Measurements from ENCODE around the gene TSPAN18. TPM values are rescaled to one million over a fixed set of nuclear protein-coding genes. Genes with fewer than 3 reads are reported as not detected.
A peak's percentile ranks its signal among the peaks of the same experiment; 100 is the strongest.

The TSPAN18 gene
- total RNA-seq, 4 donors from 2014 or later, result 0.95 to 4.5 (median 2.3) TPM

DNA sequence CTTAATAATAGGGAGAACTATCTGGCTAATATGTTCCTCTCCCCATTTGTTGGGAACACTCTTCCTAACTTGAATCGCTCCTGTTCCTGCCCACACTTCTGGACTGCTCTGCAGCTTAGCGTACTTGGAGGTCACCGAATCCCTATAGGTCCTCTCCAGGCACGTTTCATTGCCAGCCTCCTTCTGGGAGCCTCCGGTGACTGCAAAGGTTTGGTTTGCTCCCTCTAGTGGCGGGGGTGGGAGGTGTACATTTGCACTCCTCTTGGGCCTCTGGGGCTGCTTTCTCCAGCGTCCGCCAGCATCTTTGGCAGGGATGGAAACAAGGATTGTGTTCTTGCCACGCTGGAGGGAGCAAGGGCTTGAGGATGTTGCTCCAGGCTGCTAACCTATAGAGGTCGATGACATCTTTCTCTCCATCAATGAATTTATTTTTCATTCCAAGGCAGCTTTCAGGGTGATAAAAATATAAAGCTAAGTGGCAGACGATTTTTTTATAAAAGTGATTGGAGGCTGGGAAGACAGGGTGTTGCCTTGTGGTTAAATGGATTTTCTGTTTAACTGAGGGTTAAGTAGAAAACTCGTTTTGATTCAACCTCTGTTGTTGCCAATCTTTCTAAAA is 48.7 kb downstream of the TSPAN18 start:
- peak in 1 of 2 donors; percentile 79 for DNase-seq (ENCODE audit: low spot score in 2 of 2)
- intact Hi-C loops (cut with DNase I; ENCODE audit: low total_unique reads), result no loop called here
- no peak overlapping the region for H3K4me3 ChIP-seq (ENCODE audit: low read depth, poor library complexity, severe bottlenecking)
- WGBS, 2 donors, result 39 to 42% methylated on average over 12 of the region's 12 CpGs
- no peak for TF ChIP-seq POLR2A (IDR thresholded peaks at IDR 0.05)
- TF ChIP-seq, protein P1, sequence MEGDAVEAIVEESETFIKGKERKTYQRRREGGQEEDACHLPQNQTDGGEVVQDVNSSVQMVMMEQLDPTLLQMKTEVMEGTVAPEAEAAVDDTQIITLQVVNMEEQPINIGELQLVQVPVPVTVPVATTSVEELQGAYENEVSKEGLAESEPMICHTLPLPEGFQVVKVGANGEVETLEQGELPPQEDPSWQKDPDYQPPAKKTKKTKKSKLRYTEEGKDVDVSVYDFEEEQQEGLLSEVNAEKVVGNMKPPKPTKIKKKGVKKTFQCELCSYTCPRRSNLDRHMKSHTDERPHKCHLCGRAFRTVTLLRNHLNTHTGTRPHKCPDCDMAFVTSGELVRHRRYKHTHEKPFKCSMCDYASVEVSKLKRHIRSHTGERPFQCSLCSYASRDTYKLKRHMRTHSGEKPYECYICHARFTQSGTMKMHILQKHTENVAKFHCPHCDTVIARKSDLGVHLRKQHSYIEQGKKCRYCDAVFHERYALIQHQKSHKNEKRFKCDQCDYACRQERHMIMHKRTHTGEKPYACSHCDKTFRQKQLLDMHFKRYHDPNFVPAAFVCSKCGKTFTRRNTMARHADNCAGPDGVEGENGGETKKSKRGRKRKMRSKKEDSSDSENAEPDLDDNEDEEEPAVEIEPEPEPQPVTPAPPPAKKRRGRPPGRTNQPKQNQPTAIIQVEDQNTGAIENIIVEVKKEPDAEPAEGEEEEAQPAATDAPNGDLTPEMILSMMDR (IDR thresholded peaks at IDR 0.05), result no peak

DNA sequence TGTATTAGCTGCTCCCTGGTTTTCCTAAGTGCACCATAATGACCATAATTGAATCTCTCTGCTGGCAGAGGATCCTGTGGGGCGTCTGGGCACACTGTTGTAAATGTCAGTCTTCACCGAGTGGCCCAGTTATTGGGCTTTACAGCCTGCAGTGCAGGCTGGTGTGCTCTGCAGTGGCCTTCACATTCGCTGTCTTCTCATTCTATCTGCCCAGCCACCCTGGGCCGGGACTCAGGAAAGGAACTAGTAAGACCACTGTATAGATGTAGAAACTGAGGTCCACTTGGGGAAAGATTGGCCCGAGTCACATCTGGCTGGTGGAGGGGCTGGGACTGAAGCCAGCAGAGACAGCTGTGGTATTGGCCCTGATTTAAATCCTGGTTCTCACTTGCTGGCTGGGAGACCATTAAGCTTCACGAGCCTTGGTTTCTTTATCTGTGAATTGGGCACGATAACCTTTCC is 49.3 kb downstream of the TSPAN18 start:
- TF ChIP-seq POLR2A (IDR thresholded peaks at IDR 0.05), result no peak
- TF ChIP-seq, protein P1 (IDR thresholded peaks at IDR 0.05), result no peak
- H3K4me3 ChIP-seq (ENCODE audit: low read depth, poor library complexity, severe bottlenecking), result no peak overlapping the region
- intact Hi-C loops (cut with DNase I; ENCODE audit: low total_unique reads), result no loop called here
- DNase-seq (ENCODE audit: low spot score in 2 of 2), result peak in 1 of 2 donors; percentile 53
- 62 to 73% methylated on average over 7 of the region's 7 CpGs for WGBS, 2 donors

DNA sequence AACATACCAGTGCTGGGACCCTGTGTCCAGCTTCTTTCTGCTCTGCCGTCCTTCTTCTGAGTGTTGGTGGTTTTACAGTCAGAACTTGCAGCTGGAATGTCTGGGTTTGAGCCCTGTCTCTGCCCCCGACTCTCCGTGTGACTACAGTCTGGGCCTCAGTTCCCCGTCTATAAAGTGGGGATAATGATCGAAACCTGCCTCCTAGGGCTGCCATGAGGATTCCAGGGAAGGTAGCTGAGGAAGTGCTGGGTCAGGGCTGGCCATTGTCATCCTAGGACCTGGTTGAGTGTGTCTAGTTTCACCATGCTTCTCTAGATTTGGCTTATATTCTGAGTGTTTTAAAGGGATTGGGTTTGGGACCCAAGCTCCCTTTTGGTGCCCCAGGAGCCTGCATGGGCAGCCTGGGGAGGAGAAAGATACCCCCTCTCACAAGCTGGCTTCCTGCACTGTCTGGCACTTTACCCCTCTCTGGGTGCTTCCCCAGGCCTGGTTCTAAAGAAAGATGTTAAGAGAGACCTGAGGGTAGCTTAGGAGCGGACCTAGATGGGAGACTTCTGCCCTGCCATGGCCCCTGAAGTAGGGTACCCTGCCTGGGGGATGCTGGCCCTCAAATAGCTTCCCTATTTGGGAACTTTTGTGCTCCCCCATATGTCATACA is 49.9 kb downstream of the TSPAN18 start:
- TF ChIP-seq POLR2A (IDR thresholded peaks at IDR 0.05), result no peak
- TF ChIP-seq, protein P1 (IDR thresholded peaks at IDR 0.05), result no peak
- 90 to 93% methylated on average over 6 of the region's 6 CpGs for WGBS, 2 donors
- intact Hi-C loops (cut with DNase I; ENCODE audit: low total_unique reads), result no loop called here
- H3K4me3 ChIP-seq (ENCODE audit: low read depth, poor library complexity, severe bottlenecking), result no peak overlapping the region
- DNase-seq (ENCODE audit: low spot score in 2 of 2), result peak in 1 of 2 donors; percentile 54

DNA sequence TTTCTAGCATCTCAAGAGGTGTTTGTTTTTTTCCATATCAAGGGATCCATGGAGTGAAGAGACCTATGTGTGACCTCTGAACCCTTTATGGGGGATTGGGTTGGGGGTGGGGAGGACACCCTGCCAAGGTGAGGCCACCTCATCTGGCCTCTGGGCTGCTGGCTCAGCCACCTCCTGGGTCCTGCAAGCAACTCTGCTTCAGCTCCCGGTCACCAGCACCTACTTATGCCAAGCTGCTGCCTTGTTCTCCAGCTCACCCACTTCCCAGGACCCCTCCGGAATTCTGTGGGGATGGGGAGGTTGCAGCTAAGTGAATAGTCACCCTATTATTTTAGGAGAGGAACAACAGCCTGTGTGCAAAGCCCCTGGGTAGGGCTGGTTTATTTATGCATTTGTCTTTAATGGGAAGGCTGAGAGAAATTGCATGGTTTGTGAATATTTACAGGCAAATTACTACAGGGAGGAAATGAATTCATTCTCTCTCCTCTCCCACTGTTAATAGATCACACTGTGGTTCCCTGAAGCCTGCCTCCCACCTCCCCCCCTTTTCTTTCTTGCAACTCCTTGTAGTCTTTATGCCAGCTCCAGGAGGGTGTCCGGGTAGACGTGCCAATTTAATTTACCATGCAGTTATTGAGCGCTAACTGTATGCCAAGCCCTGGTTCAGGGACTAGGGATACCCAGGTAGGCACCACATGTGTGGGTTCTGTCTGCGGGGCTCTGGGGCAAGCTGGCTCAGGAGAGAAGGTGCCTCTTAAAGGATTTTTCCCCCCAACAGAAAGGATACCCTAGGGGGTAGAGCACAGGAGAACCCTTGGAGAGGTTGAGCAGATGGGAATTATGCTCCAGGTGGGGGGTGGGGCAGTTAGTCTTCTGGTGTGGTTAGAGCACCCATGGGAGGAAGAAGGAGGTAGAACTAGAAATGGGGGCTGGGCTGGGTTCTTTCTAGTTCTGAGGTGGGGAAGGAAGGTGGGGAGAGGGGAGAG is 50.7 kb downstream of the TSPAN18 start:
- no peak overlapping the region for H3K4me3 ChIP-seq (ENCODE audit: low read depth, poor library complexity, severe bottlenecking)
- intact Hi-C loops (cut with DNase I; ENCODE audit: low total_unique reads), result no loop called here
- peak in 1 of 2 donors; percentile 62 for DNase-seq (ENCODE audit: low spot score in 2 of 2)
- WGBS, 2 donors, result 84 to 85% methylated on average over 6 of the region's 6 CpGs
- TF ChIP-seq, protein P1 (IDR thresholded peaks at IDR 0.05), result no peak
- TF ChIP-seq POLR2A (IDR thresholded peaks at IDR 0.05), result no peak

DNA sequence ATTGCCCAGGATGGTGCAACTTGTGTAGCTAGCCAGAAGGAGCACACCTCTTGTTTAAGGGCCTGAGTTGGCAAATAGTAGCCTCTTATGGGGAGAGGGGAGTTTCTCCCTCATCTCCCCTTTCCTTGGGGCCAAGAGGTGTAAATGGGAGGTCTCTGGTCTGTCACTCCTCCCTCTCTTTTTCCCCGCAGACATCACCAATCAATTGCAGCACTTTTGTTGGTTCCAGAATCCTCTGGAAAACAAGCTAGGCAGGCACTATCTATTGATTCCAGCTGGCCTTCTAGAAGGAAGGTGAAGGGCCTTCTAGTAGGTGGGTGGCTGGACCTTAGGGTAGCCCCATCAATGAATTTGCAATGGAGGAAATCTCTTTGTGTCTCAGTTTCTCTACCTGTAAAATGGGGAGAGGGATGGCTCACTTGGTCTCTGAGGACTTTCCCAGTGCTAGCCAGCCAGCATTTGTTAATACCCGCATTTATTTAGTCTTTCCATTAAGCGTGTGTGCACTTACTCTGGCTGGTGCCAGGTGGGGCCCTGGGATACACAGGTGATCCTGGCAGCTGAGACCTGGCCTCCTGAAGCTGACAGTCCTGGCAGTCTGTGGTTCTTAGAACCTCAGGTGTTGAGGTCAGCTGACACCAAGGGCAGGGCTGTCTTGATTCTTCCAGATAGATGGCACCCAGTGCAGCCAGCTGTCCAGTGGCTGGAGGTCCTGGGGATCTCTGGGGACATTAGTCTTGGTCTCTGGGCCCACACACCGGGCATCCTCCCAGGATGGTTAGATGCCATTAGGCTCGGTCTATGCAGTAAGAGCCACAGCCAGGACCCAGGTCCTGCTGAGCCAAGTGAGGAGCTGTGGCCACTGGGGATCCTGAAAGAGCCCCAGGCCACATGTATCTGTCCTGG is 51.7 kb downstream of the TSPAN18 start:
- no peak overlapping the region for H3K4me3 ChIP-seq (ENCODE audit: low read depth, poor library complexity, severe bottlenecking)
- intact Hi-C loops (cut with DNase I; ENCODE audit: low total_unique reads), result no loop called here
- DNase-seq (ENCODE audit: low spot score in 2 of 2), result peak in 1 of 2 donors; percentile 48
- TF ChIP-seq, protein P1 (IDR thresholded peaks at IDR 0.05), result no peak
- no peak for TF ChIP-seq POLR2A (IDR thresholded peaks at IDR 0.05)
- 97 to 99% methylated on average over 3 to 4 of the region's 5 CpGs for WGBS, 2 donors
